Mesothelial cell of epicardium (in vitro differentiated cells): ENCODE results near the gene PCYT2. TPM values are rescaled to one million over a fixed set of nuclear protein-coding genes. Genes with fewer than 3 reads are reported as not detected.
A peak's percentile ranks its signal among the peaks of the same experiment; 100 is the strongest.
"Not testable (repeated sequence)": the region's sequence is repeated elsewhere in the genome, so short reads cannot be mapped to it uniquely, and the experiment has no call there.

Source experiments
- DNase-seq, 2 experiments: peaks; one replicate each; pipeline ENCODE4 v3.0.0; 2021; ENCODE audit warnings: low spot score in 2 of 2; ENCODE audit not compliant: unreplicated experiment in 2 of 2
- H3K27ac Mint-ChIP-seq: 2 replicates; pipeline ENCODE4 v1.8.0; 2021; ENCODE audit warnings: mixed read lengths
- H3K27me3 Mint-ChIP-seq: 2 replicates; pipeline ENCODE4 v1.8.0; 2021; ENCODE audit warnings: low read depth, mixed read lengths
- H3K36me3 Mint-ChIP-seq: 2 replicates; pipeline ENCODE4 v1.8.0; 2021; ENCODE audit warnings: mixed read lengths
- H3K4me1 Mint-ChIP-seq: 2 replicates; pipeline ENCODE4 v1.8.0; 2021; ENCODE audit warnings: mixed read lengths
- H3K4me3 Mint-ChIP-seq: 2 replicates; pipeline ENCODE4 v1.8.0; 2021; ENCODE audit warnings: mild to moderate bottlenecking, moderate library complexity, mixed read lengths
- H3K9me3 Mint-ChIP-seq: 2 replicates; pipeline ENCODE4 v1.8.0; 2021; ENCODE audit warnings: mixed read lengths
- CTCF ChIP-seq: fragments of 200-600 bp; sonication (generic); IDR thresholded peaks from one replicate; pipeline ENCODE4 v1.5.0; 2021; ENCODE audit warnings: antibody characterized with exemption; ENCODE audit not compliant: unreplicated experiment
- total RNA-seq: library from RNA; stranded (reverse); gene quantifications from 3 replicates; pipeline ENCODE4 v1.2.1, GENCODE V29; 2021

Gene PCYT2
- total RNA-seq, 1 donor from 2014 or later: 20.5 TPM

- no peaks in the 10 kb centered on the region for H3K27me3 Mint-ChIP-seq
- no peak for DNase-seq
- peak overlapping the region; percentile 79 for H3K4me3 Mint-ChIP-seq
- peaks cover 18% of the 10 kb centered on the region for H3K4me1 Mint-ChIP-seq
- no peaks in the 10 kb centered on the region for H3K9me3 Mint-ChIP-seq
- H3K36me3 Mint-ChIP-seq: peaks cover 6% of the 10 kb centered on the region
- H3K27ac Mint-ChIP-seq: no peak overlapping the region
- TF ChIP-seq CTCF: no peak
These were observed 7.8 kb upstream of the PCYT2 start for GRCh38 chr17:81918832-81919545.

- H3K27me3 Mint-ChIP-seq, DNase-seq, H3K9me3 Mint-ChIP-seq, H3K36me3 Mint-ChIP-seq: not testable (repeated sequence)
- peak overlapping the region; percentile 64 for H3K27ac Mint-ChIP-seq
- H3K4me3 Mint-ChIP-seq: peak overlapping the region; percentile 79
- peaks cover 14% of the 10 kb centered on the region for H3K4me1 Mint-ChIP-seq
These were observed 7.1 kb upstream of the PCYT2 start for GRCh38 chr17:81918333-81918669.

- Mint-ChIP-seq H3K27ac (peak within 1 kb of the TSS; percentile 64), H3K4me1 (peaks cover 9% of the 10 kb centered on the region), H3K36me3 (peaks cover 12% of the 10 kb centered on the region), H3K4me3 (peak within 1 kb of the TSS; percentile 79), H3K9me3 (no peaks in the 10 kb centered on the region), H3K27me3 (no peaks in the 10 kb centered on the region)
- peak; percentile 63 to 82 for DNase-seq
- no peak for TF ChIP-seq CTCF
These were observed 6.5 kb upstream of the PCYT2 start, which contains the start of gene SIRT7 for GRCh38 chr17:81917565-81918332. Gene SIRT7, minus strand, starts transcription at chr17:81918176. Its CDS starts 45 bp downstream, at chr17:81918131.

GRCh38 chr17:81916234-81917001 is 5.2 kb upstream of the PCYT2 start:
- Mint-ChIP-seq H3K4me1 (peaks cover 10% of the 10 kb centered on the region), H3K4me3 (peak overlapping the region; percentile 69), H3K27ac (peak overlapping the region; percentile 85), H3K27me3 (no peaks in the 10 kb centered on the region), H3K9me3 (no peaks in the 10 kb centered on the region), H3K36me3 (peaks cover 14% of the 10 kb centered on the region)
- DNase-seq: no peak
- no peak for TF ChIP-seq CTCF

- H3K4me1 Mint-ChIP-seq: peaks cover 11% of the 10 kb centered on the region
- H3K27ac Mint-ChIP-seq: no peak overlapping the region
- H3K36me3 Mint-ChIP-seq: peaks cover 11% of the 10 kb centered on the region
- TF ChIP-seq CTCF: no peak
- no peaks in the 10 kb centered on the region for H3K9me3 Mint-ChIP-seq
- H3K4me3 Mint-ChIP-seq: no peak overlapping the region
- DNase-seq: no peak
- no peaks in the 10 kb centered on the region for H3K27me3 Mint-ChIP-seq
These were observed 4.1 kb upstream of the PCYT2 start for GRCh38 chr17:81915331-81915730.
